Retinal pigment epithelial cell (primary cell): ENCODE results near the gene ADSS2.
"Not testable (repeated sequence)": the region's sequence is repeated elsewhere in the genome, so short reads cannot be mapped to it uniquely, and the experiment has no call there.

Source experiments
- DNase-seq: peaks from one replicate; pipeline ENCODE4 v3.0.0-alpha.2; 2010; ENCODE audit warnings: low read depth
- H3K4me3 ChIP-seq: 2 replicates; pipeline ENCODE4 v1.5.1; 2011; ENCODE audit warnings: mild to moderate bottlenecking, low read length, control low read depth, moderate library complexity
- CTCF ChIP-seq: conservative IDR thresholded peaks from 2 replicates; pipeline ENCODE4 v1.5.1; 2011; ENCODE audit warnings: low read depth, low read length, control low read depth, inconsistent platforms

Gene ADSS2

DNA sequence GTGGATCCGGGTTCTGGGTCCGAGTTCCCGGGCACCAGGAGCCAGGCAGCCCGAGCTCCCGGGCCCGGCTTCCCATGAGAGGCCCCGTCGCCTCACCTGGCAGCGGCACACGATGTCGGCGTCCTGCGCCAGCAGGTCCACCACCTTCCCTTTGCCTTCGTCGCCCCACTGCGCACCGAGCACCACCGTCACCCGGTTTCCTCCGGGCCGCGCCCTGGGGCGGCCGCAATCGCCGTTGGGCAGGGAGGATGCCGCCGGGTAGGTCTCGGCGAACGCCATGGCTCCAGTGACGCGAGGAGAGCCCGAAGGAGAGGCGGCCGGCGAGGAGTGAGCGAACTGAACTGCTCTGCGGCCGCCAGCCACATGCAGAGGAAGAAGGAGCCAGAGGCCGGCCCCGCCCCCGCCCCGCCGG lies at the start of gene ADSS2:
Gene ADSS2, minus strand, starts transcription at position 371 of the 412 bp plus-strand sequence. Its CDS starts 92 bp downstream, at position 279.
- no peak for TF ChIP-seq CTCF
- DNase-seq = no peak
- H3K4me3 ChIP-seq = peak within 1 kb of the TSS; percentile 87

DNA sequence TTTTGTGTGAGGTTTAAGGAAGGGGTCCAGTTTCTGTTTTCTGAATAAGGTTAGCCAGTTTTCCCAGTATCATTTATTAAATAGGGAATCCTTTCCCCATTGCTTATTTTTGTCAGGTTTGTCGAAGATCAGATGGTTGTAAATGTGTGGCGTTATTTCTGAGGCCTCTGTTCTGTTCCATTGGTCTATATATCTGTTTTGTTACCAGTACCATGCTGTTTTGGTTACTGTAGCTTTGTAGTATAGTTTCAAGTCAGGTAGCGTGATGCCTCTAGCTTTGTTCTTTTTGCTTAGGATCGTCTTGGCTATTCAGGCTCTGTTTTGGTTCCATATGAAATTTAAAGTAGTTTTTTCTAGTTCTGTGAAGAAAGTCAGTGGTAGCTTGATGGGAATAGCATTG lies 48.8 kb upstream of the ADSS2 start:
- H3K4me3 ChIP-seq, DNase-seq: not testable (repeated sequence)

GRCh38 chr1:244499484-244499883 lies 47.8 kb upstream of the ADSS2 start:
- H3K4me3 ChIP-seq, DNase-seq: not testable (repeated sequence)

DNA sequence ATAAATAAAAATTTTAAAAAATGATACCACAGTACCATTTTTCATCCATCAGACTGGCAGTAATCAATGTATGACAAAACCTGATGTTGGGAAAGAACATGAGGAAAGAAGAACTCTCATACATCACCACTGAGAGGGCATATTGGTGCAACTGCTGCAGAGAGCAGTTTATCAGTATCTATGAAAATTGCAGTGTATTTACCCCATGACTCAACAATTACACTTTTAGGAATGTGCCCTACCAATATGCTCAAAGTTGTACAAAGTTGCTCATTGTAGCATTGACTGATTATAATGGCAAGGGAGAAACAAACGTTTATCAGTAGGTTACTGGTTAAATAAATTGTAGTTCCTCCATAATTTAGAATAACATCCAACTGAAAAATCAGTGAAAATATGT lies 46.1 kb upstream of the ADSS2 start:
- DNase-seq = no peak
- no peak overlapping the region for H3K4me3 ChIP-seq
- no peak for TF ChIP-seq CTCF

DNA sequence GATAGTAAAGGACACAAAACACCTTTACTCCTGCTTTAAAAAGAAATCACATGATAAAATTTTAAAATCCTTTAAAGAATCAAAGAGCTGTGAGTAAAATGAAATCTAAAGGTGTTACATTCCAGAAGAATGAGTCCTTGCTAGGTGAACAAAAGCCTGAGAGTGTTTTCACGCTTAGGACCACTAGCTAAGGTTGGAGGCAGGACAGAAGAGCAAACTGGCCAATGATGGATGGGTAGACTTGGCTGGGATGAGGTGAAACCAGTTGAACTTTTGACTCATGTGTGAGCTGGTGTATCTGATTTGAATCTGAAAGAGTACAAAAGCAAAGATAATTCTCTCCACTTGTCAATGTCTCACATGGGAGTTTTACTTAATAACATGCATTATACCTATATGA lies 44.5 kb upstream of the ADSS2 start:
- TF ChIP-seq CTCF = no peak
- DNase-seq = no peak
- H3K4me3 ChIP-seq = no peak overlapping the region

DNA sequence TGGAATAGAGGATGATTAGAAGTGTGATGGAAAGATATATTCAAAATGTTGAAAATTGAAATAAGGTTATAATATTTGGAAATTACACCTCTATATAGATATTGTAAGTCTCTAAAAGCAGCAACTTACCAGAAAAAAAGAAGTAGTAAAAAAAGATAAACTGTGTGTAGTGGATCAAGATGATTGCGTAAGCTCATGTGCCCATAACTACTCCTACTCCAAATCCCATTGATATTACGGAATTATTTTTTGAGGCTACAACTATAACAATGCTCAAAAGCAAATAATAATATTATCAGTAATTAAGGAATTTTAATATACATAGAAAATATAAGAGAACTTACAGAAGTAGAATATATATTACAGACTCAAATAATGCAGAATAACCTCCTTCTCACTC lies 42.9 kb upstream of the ADSS2 start:
- DNase-seq = no peak
- H3K4me3 ChIP-seq = no peak overlapping the region
- TF ChIP-seq CTCF = no peak

GRCh38 chr1:244484971-244485370 lies 33.3 kb upstream of the ADSS2 start:
- not testable (repeated sequence) for H3K4me3 ChIP-seq, DNase-seq

DNA sequence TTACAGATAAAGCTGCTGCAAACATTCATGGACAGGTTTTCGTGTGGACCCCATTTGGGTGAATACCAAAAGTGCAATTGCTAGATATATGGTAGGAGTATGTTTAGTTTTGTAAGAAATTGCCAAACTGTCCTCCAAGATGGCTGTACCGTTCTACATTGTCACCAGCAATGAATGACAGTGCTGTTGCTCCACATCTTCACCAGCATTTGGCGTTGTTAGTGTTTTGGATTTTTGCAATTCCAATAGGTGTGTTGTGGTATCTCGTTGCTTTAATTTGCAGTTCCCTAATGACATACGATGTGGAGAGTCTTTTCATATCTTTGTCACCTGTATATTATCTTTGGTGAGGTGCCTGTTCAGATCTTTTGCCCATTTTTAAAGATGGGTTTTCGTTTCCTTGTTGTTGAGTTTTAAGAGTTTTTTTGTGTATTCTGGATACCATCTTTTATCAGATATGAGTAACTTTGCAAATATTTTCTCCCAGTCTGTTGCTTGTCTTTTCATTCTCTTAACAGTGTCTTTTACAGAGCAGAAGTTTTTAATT lies 21.4 kb upstream of the ADSS2 start:
- DNase-seq = no peak
- TF ChIP-seq CTCF = no peak
- H3K4me3 ChIP-seq = no peak overlapping the region

DNA sequence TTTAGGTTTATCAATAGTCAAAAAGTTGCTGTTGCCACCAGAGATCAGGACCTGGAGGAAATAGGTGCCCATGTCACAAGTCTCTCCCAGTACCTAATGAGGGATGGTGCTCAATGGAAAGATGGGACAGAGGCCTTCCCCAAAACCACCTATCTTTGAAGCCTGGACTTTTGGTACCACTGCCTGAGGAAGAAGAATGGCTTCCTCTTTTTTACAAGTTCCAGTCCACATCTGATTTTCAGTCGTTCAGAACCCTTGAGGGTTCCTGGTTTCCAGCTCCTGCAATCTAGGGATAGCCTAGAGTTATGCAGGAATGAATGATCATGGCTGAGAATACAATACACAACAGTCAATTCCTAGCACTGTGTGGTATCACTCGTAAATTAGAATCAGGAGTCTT lies 15.0 kb upstream of the ADSS2 start:
- DNase-seq = no peak
- H3K4me3 ChIP-seq = no peak overlapping the region
- no peak for TF ChIP-seq CTCF
